Neutrophil (primary cell): Measurements from ENCODE around the gene SUSD5.

Source experiments
- H3K27ac ChIP-seq: fragments of 200-600 bp; sonication (generic); 2 replicates; pipeline ENCODE4 v1.5.1; 2016; ENCODE audit warnings: mild to moderate bottlenecking, moderate library complexity
- H3K27me3 ChIP-seq: fragments of 200-600 bp; sonication (generic); 2 replicates; pipeline ENCODE4 v1.6.0; 2016; ENCODE audit warnings: mild to moderate bottlenecking
- H3K36me3 ChIP-seq: fragments of 200-600 bp; sonication (generic); 2 replicates; pipeline ENCODE4 v1.5.1; 2017
- H3K4me1 ChIP-seq, 2 experiments: fragments of 200-600 bp in 1 of 2; sonication (generic) in 1 of 2; 1 replicate in 1 of 2; 2 replicates in 1 of 2; pipeline versions ENCODE4 v1.5.1 to v1.6.1; 2013 to 2016; ENCODE audit warnings: low read depth in 1 of 2, low read length in 1 of 2, mild to moderate bottlenecking in 1 of 2, moderate library complexity in 1 of 2; ENCODE audit not compliant: control insufficient read depth in 1 of 2, insufficient read depth in 1 of 2
- H3K4me3 ChIP-seq, 2 experiments: fragments of 200-600 bp in 1 of 2; sonication (generic) in 1 of 2; 1 replicate in 1 of 2; 2 replicates in 1 of 2; pipeline ENCODE4 v1.5.1; 2013 to 2016; ENCODE audit warnings: low read depth in 1 of 2, low read length in 1 of 2, mild to moderate bottlenecking in 1 of 2, moderate library complexity in 1 of 2
- H3K9me3 ChIP-seq: fragments of 200-600 bp; sonication (generic); 2 replicates; pipeline ENCODE4 v1.5.1; 2016
- TF ChIP-seq, protein P1 (sequence below): fragments of 200-600 bp; sonication (generic); IDR thresholded peaks from 2 replicates; pipeline ENCODE4 v1.5.1; 2016; ENCODE audit warnings: antibody characterized with exemption

The SUSD5 gene

DNA sequence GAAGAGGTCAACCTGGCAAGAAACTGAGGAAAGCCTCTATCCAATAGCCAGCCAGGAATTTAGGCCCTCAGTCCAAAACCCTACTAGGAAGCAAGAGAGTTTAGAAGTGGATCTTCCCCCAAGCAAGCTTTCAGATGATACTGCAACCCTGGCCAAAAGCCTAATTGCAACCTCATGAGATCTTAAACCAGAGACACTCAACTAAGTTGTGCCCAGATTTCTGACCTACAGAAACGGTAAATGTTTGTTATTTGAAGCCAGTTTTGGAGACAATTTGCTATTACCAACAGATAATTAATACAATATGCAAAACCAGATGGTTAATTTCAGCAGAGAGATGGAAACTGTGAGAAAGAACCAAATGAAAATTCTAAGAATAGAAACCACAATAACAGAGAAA lies 21.7 kb upstream of the SUSD5 start:
- Histone ChIP-seq H3K4me1 (no peaks in the 10 kb centered on the region), H3K4me3 (no peak overlapping the region), H3K27ac (no peak overlapping the region), H3K36me3 (no peaks in the 10 kb centered on the region), H3K27me3 (no peaks in the 10 kb centered on the region), H3K9me3 (no peaks in the 10 kb centered on the region)
- TF ChIP-seq, protein P1, sequence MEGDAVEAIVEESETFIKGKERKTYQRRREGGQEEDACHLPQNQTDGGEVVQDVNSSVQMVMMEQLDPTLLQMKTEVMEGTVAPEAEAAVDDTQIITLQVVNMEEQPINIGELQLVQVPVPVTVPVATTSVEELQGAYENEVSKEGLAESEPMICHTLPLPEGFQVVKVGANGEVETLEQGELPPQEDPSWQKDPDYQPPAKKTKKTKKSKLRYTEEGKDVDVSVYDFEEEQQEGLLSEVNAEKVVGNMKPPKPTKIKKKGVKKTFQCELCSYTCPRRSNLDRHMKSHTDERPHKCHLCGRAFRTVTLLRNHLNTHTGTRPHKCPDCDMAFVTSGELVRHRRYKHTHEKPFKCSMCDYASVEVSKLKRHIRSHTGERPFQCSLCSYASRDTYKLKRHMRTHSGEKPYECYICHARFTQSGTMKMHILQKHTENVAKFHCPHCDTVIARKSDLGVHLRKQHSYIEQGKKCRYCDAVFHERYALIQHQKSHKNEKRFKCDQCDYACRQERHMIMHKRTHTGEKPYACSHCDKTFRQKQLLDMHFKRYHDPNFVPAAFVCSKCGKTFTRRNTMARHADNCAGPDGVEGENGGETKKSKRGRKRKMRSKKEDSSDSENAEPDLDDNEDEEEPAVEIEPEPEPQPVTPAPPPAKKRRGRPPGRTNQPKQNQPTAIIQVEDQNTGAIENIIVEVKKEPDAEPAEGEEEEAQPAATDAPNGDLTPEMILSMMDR, result no peak

DNA sequence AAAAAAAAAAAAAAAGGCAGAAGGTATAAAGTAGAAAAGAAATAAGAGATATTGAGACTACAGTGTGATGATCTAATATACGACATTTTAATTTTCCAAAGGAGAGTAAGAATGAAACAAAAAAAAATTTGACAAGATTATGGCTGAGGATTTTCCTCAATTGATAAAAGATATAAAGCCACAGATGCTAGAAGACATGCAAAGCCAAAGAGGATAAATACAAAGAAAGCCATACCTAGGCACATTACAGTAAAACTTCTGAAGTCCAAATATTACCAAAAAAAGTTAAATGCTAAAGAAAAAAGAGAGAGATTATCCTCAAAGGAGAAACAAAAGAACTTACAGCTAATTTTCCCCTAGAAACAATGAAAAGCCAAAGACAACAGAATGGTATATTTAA lies 20.3 kb upstream of the SUSD5 start:
- no peaks in the 10 kb centered on the region for H3K36me3 ChIP-seq
- H3K4me1 ChIP-seq, result no peaks in the 10 kb centered on the region
- no peak overlapping the region for H3K27ac ChIP-seq
- no peaks in the 10 kb centered on the region for H3K27me3 ChIP-seq
- H3K4me3 ChIP-seq, result no peak overlapping the region
- TF ChIP-seq, protein P1, result no peak
- no peaks in the 10 kb centered on the region for H3K9me3 ChIP-seq

DNA sequence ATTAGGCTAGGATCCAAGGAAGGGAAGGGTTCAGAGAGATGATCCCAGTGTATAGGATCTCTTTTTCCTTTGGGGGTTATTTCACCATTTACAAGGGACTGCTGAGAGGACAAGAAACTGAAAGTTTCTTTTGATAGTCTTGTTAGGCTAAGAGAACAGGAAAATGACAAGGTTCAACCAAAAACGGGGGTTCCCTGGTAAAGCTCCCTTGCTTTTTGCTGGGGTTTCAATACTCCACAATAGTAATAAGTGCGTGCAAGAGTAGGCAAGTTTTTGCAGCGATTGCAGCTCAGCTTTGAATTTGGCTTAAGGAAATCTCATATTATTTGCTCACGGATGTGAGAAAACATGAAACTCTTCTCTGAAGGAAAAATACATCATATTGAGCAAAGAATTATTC lies 18.8 kb upstream of the SUSD5 start:
- no peaks in the 10 kb centered on the region for H3K9me3 ChIP-seq
- H3K36me3 ChIP-seq, result no peaks in the 10 kb centered on the region
- no peak overlapping the region for H3K4me3 ChIP-seq
- no peaks in the 10 kb centered on the region for H3K27me3 ChIP-seq
- no peak overlapping the region for H3K27ac ChIP-seq
- no peaks in the 10 kb centered on the region for H3K4me1 ChIP-seq
- TF ChIP-seq, protein P1, result no peak

DNA sequence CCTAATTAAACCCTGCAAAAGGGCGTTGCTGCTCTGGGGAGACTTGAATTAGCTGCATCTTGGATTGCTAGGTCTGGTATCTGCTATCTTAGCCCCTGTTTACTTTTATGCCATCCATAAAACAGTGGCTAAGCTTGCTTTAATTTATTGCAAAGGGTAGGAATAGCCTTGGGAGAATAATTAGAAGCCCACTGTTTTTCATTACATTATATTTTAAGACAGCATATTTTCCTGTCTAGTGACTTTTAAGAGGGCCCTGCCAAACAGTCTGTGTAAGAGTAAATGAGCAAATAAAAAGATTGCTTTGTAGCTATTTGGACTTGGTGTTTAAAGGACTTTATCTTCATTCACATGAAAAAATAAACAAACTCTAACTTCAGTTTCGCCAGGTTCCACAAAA lies 17.4 kb upstream of the SUSD5 start:
- Histone ChIP-seq H3K9me3 (no peaks in the 10 kb centered on the region), H3K27ac (no peak overlapping the region), H3K36me3 (no peaks in the 10 kb centered on the region), H3K27me3 (no peaks in the 10 kb centered on the region), H3K4me3 (no peak overlapping the region), H3K4me1 (no peaks in the 10 kb centered on the region)
- TF ChIP-seq, protein P1, result no peak

DNA sequence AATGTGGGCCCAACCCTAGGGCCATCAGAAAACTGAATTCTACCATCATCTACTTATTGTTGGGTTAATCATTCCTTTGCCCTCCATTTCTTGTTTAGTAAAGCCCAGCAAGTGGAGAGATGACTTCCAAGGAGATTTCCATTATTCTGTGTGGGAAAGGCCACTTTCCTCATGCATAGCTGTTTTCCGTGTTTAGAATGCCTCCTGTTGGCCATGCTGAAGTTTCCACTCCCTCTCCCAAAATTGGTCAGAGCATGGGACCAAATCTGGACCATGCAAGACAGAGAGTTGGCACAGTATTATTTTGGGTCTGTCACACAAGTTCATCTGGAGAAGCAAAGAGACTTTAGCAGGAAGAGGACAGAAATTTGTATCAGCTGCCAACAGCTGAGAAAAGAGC lies 15.3 kb upstream of the SUSD5 start:
- Histone ChIP-seq H3K9me3 (no peaks in the 10 kb centered on the region), H3K4me1 (no peaks in the 10 kb centered on the region), H3K4me3 (no peak overlapping the region), H3K36me3 (no peaks in the 10 kb centered on the region), H3K27ac (no peak overlapping the region), H3K27me3 (no peaks in the 10 kb centered on the region)
- TF ChIP-seq, protein P1, result no peak
